GM19193 (cell line): ENCODE measurements around the gene PPP2R1A.

Source experiments
- POLR2A ChIP-seq: IDR thresholded peaks from 4 replicates; pipeline ENCODE4 v1.6.1; 2011; ENCODE audit not compliant: insufficient read depth, insufficient read length; ENCODE audit errors: extremely low read depth

PPP2R1A gene

GRCh38 chr19:52191389-52191788 lies 1.5 kb downstream of the PPP2R1A start:
- TF ChIP-seq POLR2A, result no peak

GRCh38 chr19:52191951-52192350 lies 2.1 kb downstream of the PPP2R1A start:
- no peak for TF ChIP-seq POLR2A

GRCh38 chr19:52196256-52196967 lies 6.6 kb downstream of the PPP2R1A start:
- no peak for TF ChIP-seq POLR2A

GRCh38 chr19:52197964-52198363 lies 8.1 kb downstream of the PPP2R1A start:
- TF ChIP-seq POLR2A, result no peak

DNA sequence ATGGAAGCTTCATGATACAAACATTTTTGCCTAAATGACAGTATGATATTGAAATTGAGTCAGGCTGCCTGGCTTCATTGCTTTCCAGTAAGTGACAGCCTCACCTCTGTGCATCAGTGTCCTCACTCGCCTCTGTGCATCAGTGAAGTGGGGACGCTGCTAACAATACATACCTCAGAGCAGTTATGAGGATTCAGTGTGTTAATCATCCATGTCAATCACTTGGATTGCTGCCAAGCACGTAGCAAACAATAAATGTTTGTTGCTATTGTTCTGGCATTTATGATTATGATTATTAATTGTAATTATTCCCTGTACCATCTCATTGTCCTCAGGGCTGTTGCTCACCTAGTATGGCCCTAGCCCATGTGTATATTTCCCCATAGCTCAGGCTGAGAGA lies 8.8 kb downstream of the PPP2R1A start:
- TF ChIP-seq POLR2A, result no peak

DNA sequence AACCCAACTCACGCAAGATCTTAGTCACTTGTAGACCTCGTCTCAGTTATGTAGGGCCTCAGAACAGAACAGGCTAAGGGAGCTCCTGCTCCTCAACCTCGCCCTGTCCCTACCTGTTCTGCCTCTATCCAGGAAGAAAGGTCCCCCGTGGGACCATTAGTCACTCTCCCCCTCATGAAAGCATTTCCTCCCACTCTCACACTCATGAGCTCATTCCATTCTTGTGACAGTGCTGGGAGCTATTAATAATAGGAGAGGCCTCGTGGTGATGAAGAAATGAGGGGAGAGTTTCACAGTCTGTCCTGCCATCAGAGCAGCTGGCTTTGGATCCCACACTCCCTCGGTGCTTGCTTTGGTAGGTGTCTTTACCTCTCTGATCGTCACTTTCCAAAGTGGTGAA lies 10.2 kb downstream of the PPP2R1A start:
- no peak for TF ChIP-seq POLR2A

DNA sequence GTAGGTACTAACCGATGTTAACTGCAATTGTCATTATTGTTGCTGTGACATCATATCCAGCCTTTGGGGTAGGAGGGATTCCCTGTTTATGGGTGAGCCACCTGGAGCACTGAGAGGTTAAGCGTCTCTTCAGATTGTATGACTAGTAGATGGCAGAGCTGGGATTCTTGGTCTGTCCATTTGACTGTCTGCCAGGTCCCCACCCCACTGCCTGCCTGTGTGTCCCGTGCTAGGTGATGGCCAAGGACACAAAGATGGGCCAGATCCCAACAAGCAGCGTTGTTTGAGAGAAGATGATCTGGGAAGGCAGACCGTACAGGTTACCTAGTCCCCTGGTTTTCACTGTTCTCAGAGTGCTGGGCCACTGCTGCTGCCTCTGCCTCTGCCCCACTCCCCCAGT lies 16.6 kb downstream of the PPP2R1A start:
- TF ChIP-seq POLR2A, result no peak

- TF ChIP-seq POLR2A, result no peak
These were observed 21.4 kb downstream of the PPP2R1A start for GRCh38 chr19:52211203-52211602.

DNA sequence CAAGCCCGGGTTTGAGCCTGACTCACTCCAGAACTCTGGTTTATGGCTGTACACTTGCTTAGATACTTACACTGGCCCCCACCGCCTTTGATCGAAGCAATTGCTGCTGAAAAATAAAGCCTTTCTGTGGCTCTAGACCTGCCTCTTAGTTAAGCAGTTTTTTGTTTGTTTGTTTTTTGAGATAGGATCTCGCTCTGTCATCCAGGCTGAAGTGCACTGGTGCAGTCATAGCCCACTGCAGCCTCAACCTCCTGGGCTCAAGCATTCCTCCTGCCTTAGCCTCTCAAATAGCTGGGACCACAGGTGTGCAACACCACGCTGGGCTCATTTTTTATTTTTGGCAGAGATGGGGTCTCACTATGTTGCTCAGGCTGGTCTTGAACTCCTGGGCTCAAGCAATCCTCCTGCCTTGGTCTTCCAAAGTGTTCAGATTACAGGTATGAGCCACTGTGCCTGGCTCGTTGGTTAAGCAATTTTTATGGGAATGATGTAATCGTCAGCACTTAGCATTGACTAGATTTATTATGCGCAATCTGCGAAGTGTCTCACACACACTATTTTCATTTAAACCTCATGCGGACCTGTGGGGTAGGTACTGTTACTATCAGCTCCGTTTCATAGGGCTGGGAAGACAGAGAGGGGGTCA lies 22.2 kb downstream of the PPP2R1A start:
- no peak for TF ChIP-seq POLR2A

- no peak for TF ChIP-seq POLR2A
These were observed 22.9 kb downstream of the PPP2R1A start for GRCh38 chr19:52212572-52213255.

DNA sequence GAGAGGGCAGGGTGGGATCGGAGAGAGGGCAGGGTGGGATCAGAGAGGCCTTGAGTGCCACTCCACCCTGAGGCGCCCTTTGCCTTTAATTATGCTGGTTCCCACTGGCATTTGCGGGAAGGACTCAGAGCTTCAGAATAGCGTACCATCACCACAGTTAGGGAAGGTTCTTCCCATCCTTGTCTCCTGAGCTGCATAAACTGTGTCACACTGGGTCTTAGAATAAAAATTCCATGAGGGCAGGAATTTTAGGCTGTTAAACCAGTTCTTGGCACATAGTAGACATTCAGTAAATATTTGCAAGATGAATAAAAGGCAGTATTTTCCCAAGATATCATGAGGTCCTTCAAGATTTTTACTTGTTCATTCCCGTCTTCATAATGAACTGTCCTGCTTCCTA lies 24.4 kb downstream of the PPP2R1A start:
- no peak for TF ChIP-seq POLR2A

DNA sequence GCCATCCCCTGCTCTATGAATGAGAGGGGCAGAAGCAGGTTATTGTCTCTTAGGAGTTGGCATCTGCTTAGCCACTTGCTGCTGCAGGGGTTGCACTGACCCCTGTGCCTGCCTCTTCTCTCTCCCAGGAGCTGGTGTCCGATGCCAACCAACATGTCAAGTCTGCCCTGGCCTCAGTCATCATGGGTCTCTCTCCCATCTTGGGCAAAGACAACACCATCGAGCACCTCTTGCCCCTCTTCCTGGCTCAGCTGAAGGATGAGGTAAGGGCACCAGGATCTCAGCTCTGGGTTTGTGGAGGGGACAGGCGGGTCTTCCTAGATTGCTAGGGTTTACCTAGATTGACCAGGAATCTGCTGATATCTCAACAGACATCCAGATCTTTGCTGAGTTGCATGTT lies 26.5 kb downstream of the PPP2R1A start:
- no peak for TF ChIP-seq POLR2A

DNA sequence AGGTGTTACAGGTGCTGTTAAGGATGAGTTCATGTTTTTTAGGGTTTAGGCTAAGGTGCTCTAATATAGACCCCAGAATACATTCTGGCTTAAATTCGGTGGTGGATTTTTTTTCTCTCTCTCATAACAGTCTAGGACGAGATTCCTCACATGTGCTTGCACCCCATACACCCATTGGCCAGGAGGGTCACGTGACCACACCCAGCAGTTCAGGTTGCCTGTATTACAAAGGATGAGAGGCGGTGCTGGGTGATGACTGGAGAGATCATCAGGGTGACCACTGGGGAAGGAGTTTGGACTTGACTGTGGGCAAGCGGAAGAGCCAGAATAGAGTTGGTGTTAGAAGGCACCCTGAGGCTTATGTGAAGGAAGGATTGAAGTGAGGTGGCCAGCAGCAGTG lies 27.7 kb downstream of the PPP2R1A start:
- TF ChIP-seq POLR2A, result no peak

- no peak for TF ChIP-seq POLR2A
These were observed 29.8 kb downstream of the PPP2R1A start for GRCh38 chr19:52219611-52220010.

DNA sequence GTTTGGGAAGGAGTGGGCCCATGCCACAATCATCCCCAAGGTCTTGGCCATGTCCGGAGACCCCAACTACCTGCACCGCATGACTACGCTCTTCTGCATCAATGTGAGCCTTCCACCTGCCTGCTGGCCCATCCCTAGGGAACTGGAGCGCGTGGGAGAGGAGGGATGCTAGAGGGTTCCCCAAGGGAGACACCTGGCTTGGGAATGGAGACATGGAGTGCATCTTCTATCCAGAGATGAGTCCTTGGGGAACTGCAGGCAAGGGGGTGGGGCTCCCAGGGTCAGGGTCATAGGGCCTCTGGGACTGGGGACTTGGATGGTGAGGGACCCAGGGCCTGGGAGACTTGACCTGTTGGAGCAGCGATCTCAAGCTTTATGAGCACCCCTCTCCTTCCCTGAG lies 31.2 kb downstream of the PPP2R1A start:
- TF ChIP-seq POLR2A, result no peak

- no peak for TF ChIP-seq POLR2A
These were observed 32.1 kb downstream of the PPP2R1A start for GRCh38 chr19:52221831-52222375.

- no peak for TF ChIP-seq POLR2A
These were observed 34.4 kb downstream of the PPP2R1A start for GRCh38 chr19:52224211-52224610.

DNA sequence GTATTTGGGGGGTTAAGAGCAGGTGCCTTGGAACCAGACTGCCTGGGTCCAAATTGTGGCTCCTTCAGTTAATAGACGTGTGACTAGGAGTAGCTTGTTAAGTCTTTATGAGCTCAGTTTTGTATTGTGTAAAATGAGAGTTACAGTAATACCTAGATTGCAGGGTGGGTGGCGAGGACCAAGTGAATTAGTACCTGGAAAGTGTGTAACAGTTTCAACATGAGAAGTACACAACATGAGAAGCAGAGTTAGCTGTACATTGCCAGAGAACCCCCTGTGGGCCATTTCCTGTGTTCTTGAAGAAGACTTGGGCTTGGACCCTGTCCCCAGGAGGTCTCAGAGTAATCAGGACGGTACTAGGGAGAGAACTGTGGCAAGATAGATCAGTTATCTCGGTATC lies 36.8 kb downstream of the PPP2R1A start:
- no peak for TF ChIP-seq POLR2A
